Measurements from ENCODE around the gene CCDC57.

Gene CCDC57

DNA sequence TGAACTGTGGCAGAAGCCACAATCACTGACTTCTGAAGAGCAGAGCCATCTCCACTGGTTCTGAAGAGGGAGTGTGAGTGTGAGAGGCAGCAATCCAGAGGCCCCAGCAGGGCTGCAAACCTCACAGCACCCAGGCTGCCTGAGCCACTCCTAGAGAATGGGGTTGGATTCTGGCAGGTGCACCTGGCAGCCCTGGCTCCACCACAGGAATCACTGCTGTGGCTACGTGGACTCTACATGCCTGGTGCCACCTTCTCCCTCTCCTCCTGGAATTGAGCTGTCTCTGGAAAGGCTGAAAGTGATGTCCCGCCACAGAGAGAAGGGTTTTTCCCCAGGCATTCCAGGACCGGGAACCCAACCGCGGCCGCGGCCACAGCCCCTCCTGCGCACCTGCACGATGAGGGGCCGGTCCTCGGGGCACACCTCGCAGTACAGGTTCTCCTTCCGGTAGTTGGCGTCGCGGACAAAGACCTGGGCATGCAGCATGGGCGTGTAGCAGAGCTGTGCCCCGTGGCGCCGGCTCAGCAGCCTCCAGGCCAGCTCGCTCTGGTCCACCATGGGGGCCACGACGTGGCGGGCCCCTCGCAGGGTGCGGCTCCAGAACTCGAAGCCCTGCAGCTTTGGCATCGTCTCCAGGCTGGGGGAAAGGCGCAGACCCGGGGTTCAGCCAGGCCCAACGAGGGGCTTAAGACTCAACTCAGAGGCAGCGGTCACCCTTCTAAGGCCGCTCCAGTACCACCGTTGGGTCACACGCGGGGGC is 148.0 kb downstream of the CCDC57 start:
- Histone ChIP-seq H3K9ac (ENCODE audit: low read length) (peak overlapping the region; percentile 96), H3K4me1 (ENCODE audit: control insufficient read depth, insufficient read depth, low read length) (peaks cover 22% of the 10 kb centered on the region), H3K36me3 (ENCODE audit: control insufficient read depth, insufficient read depth, low read length, severe bottlenecking) (peaks cover 38% of the 10 kb centered on the region), H3K27me3 (replicated peaks; ENCODE audit: control insufficient read depth, insufficient read depth, low read length) (no peaks in the 10 kb centered on the region), H3K9me3 (ENCODE audit: control insufficient read depth, low read length) (no peaks in the 10 kb centered on the region), H3K4me3 (ENCODE audit: low read length) (peak overlapping the region; percentile 89)
- peak; percentile 4 for DNase-seq (ENCODE audit: low read depth)

DNA sequence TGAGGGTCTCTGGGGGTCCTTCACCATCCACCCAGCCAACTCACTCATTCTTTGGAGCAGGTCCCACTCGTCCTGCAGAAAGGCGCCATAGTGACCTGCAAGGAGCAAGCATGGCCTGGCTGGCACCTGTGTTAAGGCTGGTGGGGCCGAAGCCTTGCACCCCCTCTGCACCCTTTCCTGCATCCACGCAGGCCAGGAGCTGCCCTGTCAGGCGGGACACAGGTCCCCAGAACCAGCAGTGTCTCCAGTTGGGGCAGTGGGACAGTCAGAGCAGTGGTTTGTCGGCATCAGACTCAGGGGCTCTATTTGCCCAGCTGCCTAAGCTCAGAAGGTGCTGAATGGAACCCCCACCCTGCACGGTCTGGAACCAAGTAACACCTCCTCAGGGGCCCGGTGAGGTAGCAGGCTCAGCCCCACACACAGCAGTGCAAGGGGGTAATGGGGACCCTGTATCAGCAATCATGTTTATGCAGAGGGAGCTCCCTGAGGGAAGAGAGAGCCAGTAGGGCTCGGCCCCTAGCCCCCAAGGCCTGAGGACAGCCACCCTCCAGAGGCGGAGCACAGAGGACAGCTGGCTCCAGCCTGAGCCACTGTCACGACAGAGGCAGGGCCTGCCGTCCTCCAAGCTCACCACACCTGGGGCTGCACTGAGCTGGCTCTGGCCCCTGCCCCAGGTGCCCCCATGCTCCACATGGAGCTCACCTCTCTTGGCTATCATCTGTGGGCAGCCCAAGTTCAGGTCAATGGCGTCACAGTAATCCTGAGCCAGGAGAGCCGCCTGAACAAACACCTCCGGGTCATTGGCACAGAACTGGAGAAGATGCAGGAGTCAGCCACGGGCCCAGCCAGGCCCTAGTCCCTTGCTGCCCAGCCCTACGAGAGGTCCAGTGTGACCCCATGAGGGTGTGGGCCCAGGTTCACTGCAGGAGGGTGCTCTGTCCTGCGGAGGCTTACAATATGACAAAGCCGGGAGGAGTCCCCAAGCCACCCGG is 148.9 kb downstream of the CCDC57 start:
- H3K4me3 ChIP-seq (ENCODE audit: low read length) = peak overlapping the region; percentile 89
- H3K4me1 ChIP-seq (ENCODE audit: control insufficient read depth, insufficient read depth, low read length) = peaks cover 22% of the 10 kb centered on the region
- H3K9ac ChIP-seq (ENCODE audit: low read length) = peak overlapping the region; percentile 96
- H3K27me3 ChIP-seq (replicated peaks; ENCODE audit: control insufficient read depth, insufficient read depth, low read length) = no peaks in the 10 kb centered on the region
- H3K9me3 ChIP-seq (ENCODE audit: control insufficient read depth, low read length) = no peaks in the 10 kb centered on the region
- H3K36me3 ChIP-seq (ENCODE audit: control insufficient read depth, insufficient read depth, low read length, severe bottlenecking) = peaks cover 46% of the 10 kb centered on the region
- DNase-seq (ENCODE audit: low read depth) = no peak

DNA sequence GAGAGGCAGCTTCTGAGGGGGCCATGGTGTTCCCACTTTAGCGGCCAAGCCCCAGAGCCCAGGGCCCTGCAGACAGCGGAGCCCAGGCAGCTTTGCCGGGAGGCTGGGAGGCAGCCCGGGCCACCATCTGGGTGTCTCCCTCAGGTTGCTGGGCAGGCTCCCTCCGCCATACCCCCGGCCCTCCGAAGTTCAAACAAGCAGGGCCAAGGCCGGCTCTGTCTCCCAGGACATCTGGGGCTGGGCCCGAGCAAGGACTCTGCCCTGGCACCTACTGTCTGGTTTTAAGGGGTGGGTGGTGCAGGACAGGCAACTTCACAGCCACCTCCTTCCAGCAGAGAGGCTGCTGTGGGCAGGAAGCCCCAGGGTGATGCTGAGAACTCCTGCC is 149.7 kb downstream of the CCDC57 start:
- Histone ChIP-seq H3K36me3 (ENCODE audit: control insufficient read depth, insufficient read depth, low read length, severe bottlenecking) (peaks cover 54% of the 10 kb centered on the region), H3K4me1 (ENCODE audit: control insufficient read depth, insufficient read depth, low read length) (peaks cover 22% of the 10 kb centered on the region), H3K4me3 (ENCODE audit: low read length) (no peak overlapping the region), H3K9me3 (ENCODE audit: control insufficient read depth, low read length) (no peaks in the 10 kb centered on the region), H3K27me3 (replicated peaks; ENCODE audit: control insufficient read depth, insufficient read depth, low read length) (no peaks in the 10 kb centered on the region), H3K9ac (ENCODE audit: low read length) (no peak overlapping the region)
- no peak for DNase-seq (ENCODE audit: low read depth)

DNA sequence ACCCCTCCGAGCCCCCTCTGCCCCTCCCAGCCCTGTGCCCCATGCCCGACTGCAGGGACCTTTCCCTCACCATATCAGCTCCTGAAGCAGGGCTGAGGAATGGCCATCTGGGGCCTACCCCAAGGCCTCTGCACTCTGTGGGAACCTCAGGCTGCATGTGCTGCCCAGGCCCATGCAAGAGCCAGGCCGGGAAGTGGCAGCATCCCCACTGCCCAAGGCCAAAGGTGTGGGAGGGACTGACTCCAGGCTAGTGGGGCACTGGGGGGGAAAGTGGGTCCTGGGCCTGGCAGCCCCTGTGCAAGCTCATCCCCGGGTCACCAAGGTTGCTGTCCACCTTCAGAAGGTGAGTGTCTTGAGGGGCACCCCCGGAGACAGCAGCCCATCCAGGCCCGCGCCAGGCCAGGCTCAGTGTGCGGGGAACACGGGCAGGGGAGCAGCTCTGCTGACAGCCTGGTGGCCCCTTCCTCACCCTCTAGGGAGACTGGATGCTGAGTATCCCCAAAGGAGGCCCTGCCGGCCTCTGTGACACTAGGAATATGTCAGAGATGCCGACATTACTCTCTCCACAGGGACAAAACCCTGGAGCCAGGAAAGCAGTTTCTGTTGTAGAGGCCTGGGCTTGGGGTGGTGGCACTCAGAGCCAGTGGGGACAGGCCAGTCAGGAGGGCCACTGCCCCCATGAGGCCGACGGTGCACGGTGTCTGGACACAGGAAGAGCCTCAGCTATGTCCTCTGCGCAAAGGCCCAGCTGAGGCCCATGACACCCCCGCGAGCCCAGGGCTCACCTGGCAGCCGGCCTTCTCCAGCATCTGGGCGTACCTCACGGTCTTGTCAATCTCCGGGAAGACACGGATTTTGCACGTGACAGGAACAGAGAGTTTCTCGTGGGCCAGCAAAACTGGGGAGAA is 150.3 kb downstream of the CCDC57 start:
- Histone ChIP-seq H3K27me3 (replicated peaks; ENCODE audit: control insufficient read depth, insufficient read depth, low read length) (no peaks in the 10 kb centered on the region), H3K4me1 (ENCODE audit: control insufficient read depth, insufficient read depth, low read length) (peaks cover 22% of the 10 kb centered on the region), H3K9me3 (ENCODE audit: control insufficient read depth, low read length) (no peaks in the 10 kb centered on the region), H3K36me3 (ENCODE audit: control insufficient read depth, insufficient read depth, low read length, severe bottlenecking) (peaks cover 60% of the 10 kb centered on the region), H3K4me3 (ENCODE audit: low read length) (no peak overlapping the region), H3K9ac (ENCODE audit: low read length) (no peak overlapping the region)
- no peak for DNase-seq (ENCODE audit: low read depth)

DNA sequence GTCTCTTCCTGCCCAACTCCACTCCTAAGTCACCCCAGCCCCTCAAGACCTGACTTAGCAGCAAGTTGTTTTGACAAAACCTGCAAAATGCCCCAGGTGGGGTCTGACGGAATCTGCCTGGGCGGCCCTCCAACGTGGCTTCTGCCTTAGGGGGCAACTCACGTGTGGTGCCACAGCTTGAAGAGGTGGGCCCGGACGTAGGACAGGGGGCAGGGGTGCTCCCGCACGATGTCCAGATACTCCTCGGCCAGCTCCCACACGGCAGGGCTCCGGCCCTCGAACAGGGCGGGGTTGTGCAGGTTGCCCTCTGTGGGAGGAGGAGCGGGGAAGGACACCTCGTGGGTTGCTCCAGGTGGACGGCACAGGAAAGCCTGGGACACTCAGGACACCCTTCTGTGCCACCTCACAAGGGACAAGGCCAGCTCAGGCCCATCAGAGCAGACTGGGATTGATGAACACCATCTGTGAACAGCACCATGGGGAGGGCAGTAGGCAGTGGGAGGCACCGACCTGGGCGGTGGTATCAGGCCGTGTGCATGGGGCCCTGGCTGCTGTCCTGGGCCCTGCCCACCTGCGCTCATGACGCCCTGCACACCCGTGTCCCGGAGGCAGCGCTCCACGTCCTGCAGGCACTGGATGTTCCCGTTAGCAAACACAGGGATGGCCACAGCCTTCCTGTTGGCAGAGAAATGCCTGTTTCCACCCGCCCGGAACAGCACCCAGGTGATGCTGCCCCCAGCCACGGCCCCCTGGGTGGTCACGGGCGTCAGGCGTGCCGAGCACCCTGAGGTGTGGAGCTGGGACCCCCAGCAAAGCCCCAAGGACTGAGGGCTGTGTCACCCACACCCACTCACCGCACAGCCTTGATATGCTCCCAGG is 151.4 kb downstream of the CCDC57 start:
- Histone ChIP-seq H3K4me3 (ENCODE audit: low read length) (no peak overlapping the region), H3K9ac (ENCODE audit: low read length) (no peak overlapping the region), H3K36me3 (ENCODE audit: control insufficient read depth, insufficient read depth, low read length, severe bottlenecking) (peaks cover 70% of the 10 kb centered on the region), H3K9me3 (ENCODE audit: control insufficient read depth, low read length) (no peaks in the 10 kb centered on the region), H3K27me3 (replicated peaks; ENCODE audit: control insufficient read depth, insufficient read depth, low read length) (no peaks in the 10 kb centered on the region), H3K4me1 (ENCODE audit: control insufficient read depth, insufficient read depth, low read length) (peaks cover 20% of the 10 kb centered on the region)
- no peak for DNase-seq (ENCODE audit: low read depth)

DNA sequence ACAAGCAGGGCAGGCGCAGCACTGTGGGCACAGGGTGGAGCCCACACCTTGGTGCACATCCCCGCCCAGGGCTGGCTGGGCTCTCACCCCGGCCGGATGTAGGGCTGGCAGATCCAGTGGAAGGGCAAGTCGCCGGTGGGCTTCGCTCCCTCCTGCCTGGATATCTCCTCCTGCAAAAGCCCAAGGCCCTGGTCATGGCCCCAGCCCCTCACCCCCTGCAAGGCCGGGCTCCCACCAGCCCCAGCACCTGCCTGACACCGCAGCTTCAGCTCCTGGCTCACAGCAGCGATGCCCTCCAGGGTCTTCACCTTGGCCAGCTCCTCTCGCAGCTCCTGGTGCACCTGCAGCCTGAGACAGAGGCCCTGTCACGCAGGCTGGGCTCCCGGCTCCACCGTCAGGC is 152.0 kb downstream of the CCDC57 start:
- Histone ChIP-seq H3K27me3 (replicated peaks; ENCODE audit: control insufficient read depth, insufficient read depth, low read length) (no peaks in the 10 kb centered on the region), H3K4me3 (ENCODE audit: low read length) (no peak overlapping the region), H3K36me3 (ENCODE audit: control insufficient read depth, insufficient read depth, low read length, severe bottlenecking) (peaks cover 77% of the 10 kb centered on the region), H3K9me3 (ENCODE audit: control insufficient read depth, low read length) (no peaks in the 10 kb centered on the region), H3K9ac (ENCODE audit: low read length) (no peak overlapping the region), H3K4me1 (ENCODE audit: control insufficient read depth, insufficient read depth, low read length) (peaks cover 14% of the 10 kb centered on the region)
- no peak for DNase-seq (ENCODE audit: low read depth)

DNA sequence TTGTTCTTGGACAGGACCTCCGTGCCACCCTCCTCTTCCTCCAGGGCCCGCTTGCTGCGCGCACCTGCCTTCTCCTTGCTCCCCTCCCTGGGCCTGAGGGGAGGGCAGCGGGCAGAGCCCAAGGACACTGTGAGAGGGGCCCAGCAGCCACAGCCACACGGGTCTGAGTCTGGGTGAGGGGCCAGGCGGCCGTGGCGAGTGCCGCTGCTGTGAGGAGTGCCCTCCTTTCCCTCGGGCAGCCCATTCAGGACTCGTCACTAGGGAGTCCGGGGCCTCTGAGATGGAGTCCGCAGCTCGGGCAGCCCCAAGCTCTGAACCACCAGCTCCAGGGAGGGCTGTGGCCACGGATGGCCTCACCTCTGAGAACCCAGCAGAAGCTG is 152.7 kb downstream of the CCDC57 start:
- Histone ChIP-seq H3K36me3 (ENCODE audit: control insufficient read depth, insufficient read depth, low read length, severe bottlenecking) (peaks cover 81% of the 10 kb centered on the region), H3K9ac (ENCODE audit: low read length) (no peak overlapping the region), H3K4me1 (ENCODE audit: control insufficient read depth, insufficient read depth, low read length) (peaks cover 14% of the 10 kb centered on the region), H3K9me3 (ENCODE audit: control insufficient read depth, low read length) (no peaks in the 10 kb centered on the region), H3K4me3 (ENCODE audit: low read length) (no peak overlapping the region), H3K27me3 (replicated peaks; ENCODE audit: control insufficient read depth, insufficient read depth, low read length) (no peaks in the 10 kb centered on the region)
- no peak for DNase-seq (ENCODE audit: low read depth)

DNA sequence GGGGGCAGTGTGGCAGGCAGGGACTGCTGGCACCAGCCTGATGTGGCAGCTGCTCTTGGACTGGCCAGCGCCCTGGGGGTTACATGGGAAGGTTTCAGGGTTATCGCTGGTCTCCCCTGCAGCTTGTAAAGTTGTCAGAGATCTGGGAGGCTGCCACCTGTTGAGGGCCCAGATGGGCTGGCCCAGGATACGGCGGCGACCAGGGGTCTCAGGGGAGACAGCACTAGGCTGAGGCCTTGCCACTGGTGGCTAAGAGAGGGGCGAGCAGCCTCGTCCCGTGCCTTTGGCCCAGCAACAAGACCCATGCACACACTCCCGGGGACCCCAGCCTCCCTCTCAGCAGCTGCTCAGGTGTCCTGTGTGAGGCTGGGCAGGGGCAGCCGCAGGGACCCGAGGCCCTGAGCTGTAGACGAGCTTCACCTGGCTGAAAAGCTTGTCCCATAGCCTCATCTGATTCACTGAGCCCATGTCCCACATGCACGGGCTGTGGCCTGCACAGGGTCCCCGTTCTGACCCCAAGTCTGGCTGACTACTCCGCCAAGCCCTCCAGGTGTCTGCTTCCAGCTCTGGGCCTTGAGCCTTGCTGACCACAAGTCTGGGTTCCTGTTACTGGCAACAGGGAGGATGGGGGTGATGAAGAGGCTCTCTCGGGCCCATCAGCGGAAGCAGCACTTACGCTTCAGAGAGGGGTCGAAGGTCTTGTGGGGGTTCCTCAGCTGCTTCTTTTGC is 153.2 kb downstream of the CCDC57 start:
- H3K36me3 ChIP-seq (ENCODE audit: control insufficient read depth, insufficient read depth, low read length, severe bottlenecking) = peaks cover 87% of the 10 kb centered on the region
- H3K9ac ChIP-seq (ENCODE audit: low read length) = no peak overlapping the region
- H3K27me3 ChIP-seq (replicated peaks; ENCODE audit: control insufficient read depth, insufficient read depth, low read length) = no peaks in the 10 kb centered on the region
- no peak overlapping the region for H3K4me3 ChIP-seq (ENCODE audit: low read length)
- H3K9me3 ChIP-seq (ENCODE audit: control insufficient read depth, low read length) = no peaks in the 10 kb centered on the region
- DNase-seq (ENCODE audit: low read depth) = no peak
- H3K4me1 ChIP-seq (ENCODE audit: control insufficient read depth, insufficient read depth, low read length) = peaks cover 10% of the 10 kb centered on the region

DNA sequence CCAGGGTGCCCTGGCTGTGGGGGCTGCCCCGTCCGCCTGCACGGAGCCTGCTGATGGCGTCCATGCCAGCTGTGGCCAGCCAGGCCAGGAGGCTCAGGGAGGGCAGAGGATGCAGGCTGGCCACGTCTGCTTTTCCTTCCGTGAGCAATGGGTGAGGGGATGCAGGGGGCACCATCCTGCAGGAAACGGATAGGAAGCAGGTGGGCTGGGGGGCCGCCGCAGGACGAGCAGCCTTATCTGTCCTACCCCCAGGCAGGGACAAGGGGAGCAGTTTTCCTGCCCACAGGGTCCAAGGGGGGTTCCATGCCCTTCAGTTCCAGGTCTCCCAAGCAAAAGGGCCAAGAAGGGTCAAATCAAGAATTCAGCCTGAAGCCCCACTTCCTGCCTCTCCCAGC is 153.8 kb downstream of the CCDC57 start:
- Histone ChIP-seq H3K36me3 (ENCODE audit: control insufficient read depth, insufficient read depth, low read length, severe bottlenecking) (peaks cover 93% of the 10 kb centered on the region), H3K4me3 (ENCODE audit: low read length) (no peak overlapping the region), H3K9ac (ENCODE audit: low read length) (no peak overlapping the region), H3K27me3 (replicated peaks; ENCODE audit: control insufficient read depth, insufficient read depth, low read length) (no peaks in the 10 kb centered on the region), H3K4me1 (ENCODE audit: control insufficient read depth, insufficient read depth, low read length) (peaks cover 5% of the 10 kb centered on the region), H3K9me3 (ENCODE audit: control insufficient read depth, low read length) (no peaks in the 10 kb centered on the region)
- DNase-seq (ENCODE audit: low read depth) = no peak
